HUES64 (cell line): ENCODE data around the gene SERPINE2.

Source experiments
- H3K27ac ChIP-seq: 2 replicates; pipeline ENCODE4 v1.7.0; 2013; ENCODE audit warnings: low read depth, low read length, inconsistent platforms
- H3K27me3 ChIP-seq: 2 replicates; pipeline ENCODE4 v1.6.1; 2013; ENCODE audit warnings: mild to moderate bottlenecking, low read length; ENCODE audit not compliant: insufficient read depth
- H3K36me3 ChIP-seq: 2 replicates; pipeline ENCODE4 v1.6.1; 2013; ENCODE audit warnings: mild to moderate bottlenecking, low read length; ENCODE audit not compliant: insufficient read depth
- H3K4me1 ChIP-seq: 2 replicates; pipeline ENCODE4 v1.6.1; 2013; ENCODE audit warnings: mild to moderate bottlenecking, low read length, moderate library complexity; ENCODE audit not compliant: insufficient read depth
- H3K4me3 ChIP-seq: 2 replicates; pipeline ENCODE4 v1.5.1; 2013; ENCODE audit warnings: mild to moderate bottlenecking, low read length, moderate library complexity
- H3K9ac ChIP-seq: 2 replicates; pipeline ENCODE4 v1.6.1; 2013; ENCODE audit warnings: mild to moderate bottlenecking, low read depth, low read length
- H3K9me3 ChIP-seq: 2 replicates; pipeline ENCODE4 v1.6.1; 2013; ENCODE audit warnings: low read depth, low read length; ENCODE audit not compliant: insufficient read depth
- WGBS: fragments of 150-250, 120-280 bp; methylation state at CpG from one replicate; pipeline ENCODE4 v1.1.7; 2013; ENCODE audit warnings: missing lambda C conversion rate; 5-methylcytosine and 5-hydroxymethylcytosine counted together

The SERPINE2 gene

GRCh38 chr2:224042191-224042696, 3.2 kb upstream of the SERPINE2 start:
- WGBS, result 96% methylated on average over 2 of the region's 6 CpGs
- no peak overlapping the region for H3K4me3 ChIP-seq
- H3K27ac ChIP-seq, result no peak overlapping the region
- H3K27me3 ChIP-seq, result peaks cover 38% of the 10 kb centered on the region
- H3K9ac ChIP-seq, result no peak overlapping the region
- peaks cover 8% of the 10 kb centered on the region for H3K4me1 ChIP-seq
- no peaks in the 10 kb centered on the region for H3K9me3 ChIP-seq
- no peaks in the 10 kb centered on the region for H3K36me3 ChIP-seq

DNA sequence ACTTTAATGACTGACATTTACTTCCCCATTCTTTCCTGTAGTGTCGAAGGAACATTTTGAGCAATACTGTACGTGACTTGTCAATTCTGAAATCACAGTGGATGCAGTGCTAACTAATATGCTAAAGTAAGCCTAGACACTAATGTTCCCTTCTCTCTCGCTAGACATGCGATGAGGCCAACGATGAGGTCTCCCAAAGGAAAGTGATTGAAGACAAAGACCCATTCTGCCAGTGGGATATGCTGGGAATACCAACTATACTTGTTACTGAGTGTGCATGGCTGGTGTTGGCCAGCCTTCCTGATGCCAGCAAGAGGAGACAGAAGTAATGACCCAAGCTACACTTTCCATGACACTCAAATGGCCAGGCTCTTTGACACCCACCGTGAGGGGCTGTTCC, 2.5 kb upstream of the SERPINE2 start:
- Histone ChIP-seq H3K36me3 (no peaks in the 10 kb centered on the region), H3K4me3 (no peak overlapping the region), H3K9me3 (no peaks in the 10 kb centered on the region), H3K9ac (no peak overlapping the region), H3K4me1 (peaks cover 12% of the 10 kb centered on the region), H3K27ac (no peak overlapping the region), H3K27me3 (peaks cover 44% of the 10 kb centered on the region)
- WGBS, result 96% methylated on average over 6 of the region's 6 CpGs

GRCh38 chr2:224040753-224041152, 1.7 kb upstream of the SERPINE2 start:
- WGBS, result 37% methylated on average over 3 of the region's 3 CpGs
- H3K4me1 ChIP-seq, result peaks cover 12% of the 10 kb centered on the region
- no peak overlapping the region for H3K27ac ChIP-seq
- peaks cover 44% of the 10 kb centered on the region for H3K27me3 ChIP-seq
- no peak overlapping the region for H3K4me3 ChIP-seq
- H3K9ac ChIP-seq, result no peak overlapping the region
- H3K9me3 ChIP-seq, result no peaks in the 10 kb centered on the region
- H3K36me3 ChIP-seq, result no peaks in the 10 kb centered on the region

DNA sequence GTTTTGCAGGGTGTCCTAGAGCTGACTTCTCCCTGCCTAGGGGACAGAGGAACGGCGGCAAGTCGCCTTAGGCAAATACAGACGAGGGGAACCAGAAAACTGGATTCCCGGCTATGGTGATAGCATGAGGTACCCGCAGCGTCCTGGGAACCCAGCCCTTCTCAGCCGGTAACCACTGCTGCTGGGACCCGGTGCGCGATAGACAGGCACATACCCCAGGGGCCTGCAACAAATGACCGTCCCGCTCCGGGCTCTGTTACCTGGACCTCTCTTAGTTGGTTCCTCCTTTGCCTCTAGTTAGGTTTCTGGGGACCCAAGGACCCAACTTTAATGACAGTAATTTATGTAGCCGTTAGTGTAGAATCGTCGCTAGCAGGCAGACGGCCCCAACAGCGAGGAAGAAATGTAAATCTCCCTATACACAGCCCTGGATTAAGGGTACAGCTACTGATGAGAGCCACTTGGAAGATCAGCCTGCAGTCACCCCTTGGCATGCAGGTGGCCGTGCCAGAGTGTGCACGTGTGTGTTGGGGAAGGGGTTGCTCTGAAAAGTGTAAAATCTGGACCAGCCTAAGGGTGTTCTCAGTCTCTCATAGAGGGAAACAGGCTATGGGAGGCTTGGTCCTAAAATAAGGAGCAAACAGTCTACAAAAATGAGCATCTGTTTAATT, 819 bp upstream of the SERPINE2 start:
- Histone ChIP-seq H3K9ac (peak overlapping the region; percentile 87), H3K9me3 (no peaks in the 10 kb centered on the region), H3K4me1 (peaks cover 12% of the 10 kb centered on the region), H3K27me3 (peaks cover 44% of the 10 kb centered on the region), H3K36me3 (no peaks in the 10 kb centered on the region), H3K27ac (no peak overlapping the region; the same call in 1 of the 2 replicates), H3K4me3 (peak overlapping the region; percentile 71)
- WGBS, result 5% methylated on average over 21 of the region's 21 CpGs

DNA sequence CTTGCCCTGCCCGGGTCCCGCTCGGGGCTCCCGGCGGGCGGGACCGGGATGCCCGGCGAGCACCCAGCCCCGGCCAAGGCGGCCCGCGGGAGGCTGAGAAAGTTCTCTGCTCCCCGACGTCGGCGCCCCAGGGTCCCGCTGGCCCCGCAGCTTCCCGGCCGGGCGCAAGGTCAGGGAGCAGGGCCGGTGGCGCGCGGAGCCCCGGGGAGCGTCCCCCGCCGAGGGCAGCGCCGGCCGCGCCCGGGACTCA, 331 bp downstream of the SERPINE2 start:
- WGBS, result 1% methylated on average over 35 of the region's 35 CpGs
- no peaks in the 10 kb centered on the region for H3K36me3 ChIP-seq
- peak overlapping the region; percentile 71 for H3K4me3 ChIP-seq
- H3K9ac ChIP-seq, result peak overlapping the region; percentile 77
- H3K27ac ChIP-seq, result peak overlapping the region; percentile 28; the same call in 1 of the 2 replicates
- peaks cover 44% of the 10 kb centered on the region for H3K27me3 ChIP-seq
- H3K9me3 ChIP-seq, result no peaks in the 10 kb centered on the region
- peaks cover 12% of the 10 kb centered on the region for H3K4me1 ChIP-seq

DNA sequence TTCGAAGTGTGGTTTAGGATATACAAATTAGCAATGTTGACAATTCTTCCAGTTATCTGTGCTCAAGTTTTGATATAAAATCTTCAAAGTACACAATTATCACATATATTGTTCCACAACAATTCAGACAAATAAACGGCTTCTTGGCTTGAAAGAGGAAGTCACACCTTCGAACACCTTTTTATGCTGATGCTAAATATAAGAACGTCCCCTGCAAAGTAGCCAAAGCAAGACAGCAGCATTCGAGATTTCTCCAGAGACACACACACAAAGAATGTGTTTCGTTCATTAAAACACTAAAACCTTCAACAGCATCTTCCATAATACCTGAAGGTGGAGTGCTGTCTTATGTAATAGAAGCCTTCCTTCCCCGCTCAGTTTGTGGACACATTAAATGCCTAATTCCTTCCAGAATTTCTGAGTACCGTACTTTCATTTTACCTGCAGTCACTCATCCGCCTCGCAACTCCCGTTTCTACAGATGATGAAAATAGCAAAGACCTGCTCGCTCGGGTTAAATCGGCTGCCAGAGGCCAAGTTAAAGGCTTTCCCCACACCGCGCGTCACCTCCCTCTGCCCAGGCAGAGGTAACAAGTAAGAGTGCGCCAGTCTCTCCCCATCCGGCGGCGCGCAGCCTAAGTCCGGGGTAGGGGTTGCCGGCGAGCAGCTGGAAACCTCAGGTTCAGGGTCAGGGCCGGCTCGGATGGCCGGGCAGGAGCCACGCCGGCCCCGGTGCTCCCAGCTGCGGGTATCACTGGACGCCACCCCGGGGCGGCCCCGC, 847 bp downstream of the SERPINE2 start:
- Histone ChIP-seq H3K9ac (peak overlapping the region; percentile 77), H3K36me3 (no peaks in the 10 kb centered on the region), H3K4me1 (peaks cover 12% of the 10 kb centered on the region), H3K27ac (no peak overlapping the region), H3K9me3 (no peaks in the 10 kb centered on the region), H3K4me3 (peak overlapping the region; percentile 71), H3K27me3 (peaks cover 42% of the 10 kb centered on the region)
- WGBS, result 2% methylated on average over 35 of the region's 36 CpGs

GRCh38 chr2:224036731-224037361, 2.2 kb downstream of the SERPINE2 start:
- H3K9ac ChIP-seq, result no peak overlapping the region
- no peaks in the 10 kb centered on the region for H3K36me3 ChIP-seq
- no peak overlapping the region for H3K27ac ChIP-seq
- H3K4me1 ChIP-seq, result peaks cover 24% of the 10 kb centered on the region
- no peaks in the 10 kb centered on the region for H3K9me3 ChIP-seq
- peak overlapping the region; percentile 71 for H3K4me3 ChIP-seq
- peaks cover 41% of the 10 kb centered on the region for H3K27me3 ChIP-seq
- 40% methylated on average over 5 of the region's 6 CpGs for WGBS

DNA sequence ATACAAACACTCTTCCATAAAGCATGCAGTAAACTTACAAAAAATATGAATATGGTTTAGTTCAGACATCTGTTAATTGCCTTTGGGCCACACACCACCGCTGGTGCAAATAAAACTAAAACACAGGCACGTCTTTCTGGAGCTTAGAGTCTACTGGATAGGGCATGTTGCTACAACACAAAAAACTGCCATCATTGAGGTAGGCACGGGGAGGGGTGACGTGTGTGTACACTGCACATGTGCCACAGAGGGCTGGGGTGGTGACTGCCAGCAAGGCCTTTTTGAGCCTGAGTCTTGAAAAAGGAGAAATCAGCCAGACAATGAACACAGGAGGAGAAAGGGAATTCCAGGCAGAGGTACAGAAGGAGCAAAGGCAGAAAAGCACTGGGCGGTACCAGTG, 5.1 kb downstream of the SERPINE2 start:
- 92% methylated on average over 5 of the region's 5 CpGs for WGBS

DNA sequence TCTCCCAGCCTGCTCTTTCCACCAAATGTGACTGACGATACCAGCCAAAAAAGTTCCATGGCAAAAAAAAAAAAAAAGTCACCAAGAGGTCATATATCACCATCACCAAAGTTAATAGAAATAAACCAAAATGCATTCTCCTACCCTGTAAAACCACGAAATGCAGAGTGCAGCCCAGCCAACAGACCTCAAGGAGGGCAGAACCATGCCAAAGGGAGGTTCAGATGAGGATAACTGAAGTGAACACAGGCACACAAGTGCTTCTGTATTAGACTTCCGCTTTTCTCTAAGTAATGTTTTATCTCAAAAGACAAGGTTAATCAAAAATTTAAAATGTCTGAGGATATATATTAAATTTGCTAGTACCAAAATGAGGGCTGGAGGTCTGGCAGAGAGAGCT, 5.5 kb downstream of the SERPINE2 start:
- H3K4me3 ChIP-seq, result no peak overlapping the region
- H3K36me3 ChIP-seq, result no peaks in the 10 kb centered on the region
- 93% methylated on average over 3 of the region's 3 CpGs for WGBS
- H3K27me3 ChIP-seq, result peaks cover 18% of the 10 kb centered on the region
- peaks cover 28% of the 10 kb centered on the region for H3K4me1 ChIP-seq
- no peak overlapping the region for H3K9ac ChIP-seq
- H3K9me3 ChIP-seq, result no peaks in the 10 kb centered on the region
- H3K27ac ChIP-seq, result no peak overlapping the region

More for the DNA sequence above, 5.1 kb downstream of the SERPINE2 start:
- H3K27ac ChIP-seq, result no peak overlapping the region
- peaks cover 26% of the 10 kb centered on the region for H3K4me1 ChIP-seq
- peaks cover 18% of the 10 kb centered on the region for H3K27me3 ChIP-seq
- H3K36me3 ChIP-seq, result no peaks in the 10 kb centered on the region
- H3K9ac ChIP-seq, result no peak overlapping the region
- H3K9me3 ChIP-seq, result no peaks in the 10 kb centered on the region
- H3K4me3 ChIP-seq, result no peak overlapping the region

DNA sequence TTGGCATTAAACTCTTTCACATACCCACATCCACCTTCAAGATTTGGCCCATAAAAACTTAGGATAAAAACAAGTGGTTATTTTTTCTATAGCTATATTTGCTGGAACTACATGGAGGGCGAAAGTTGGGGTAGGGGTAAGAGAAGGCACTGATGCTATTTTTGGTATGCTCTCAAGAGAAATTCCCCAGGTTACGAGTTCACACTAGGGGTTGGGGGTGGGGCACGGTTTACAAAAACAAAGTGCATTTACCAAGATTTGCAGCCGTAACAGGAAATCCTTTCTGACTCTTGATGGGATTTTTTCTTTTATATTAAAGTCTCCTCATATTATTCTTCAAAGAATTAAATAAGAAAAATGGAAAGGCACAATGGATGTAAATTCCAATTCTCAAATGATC, 6.8 kb downstream of the SERPINE2 start:
- Histone ChIP-seq H3K9ac (no peak overlapping the region), H3K27me3 (peaks cover 14% of the 10 kb centered on the region), H3K36me3 (no peaks in the 10 kb centered on the region), H3K4me1 (peaks cover 29% of the 10 kb centered on the region), H3K4me3 (no peak overlapping the region), H3K27ac (no peak overlapping the region), H3K9me3 (no peaks in the 10 kb centered on the region)
- WGBS, result 40% methylated on average over 4 of the region's 4 CpGs

DNA sequence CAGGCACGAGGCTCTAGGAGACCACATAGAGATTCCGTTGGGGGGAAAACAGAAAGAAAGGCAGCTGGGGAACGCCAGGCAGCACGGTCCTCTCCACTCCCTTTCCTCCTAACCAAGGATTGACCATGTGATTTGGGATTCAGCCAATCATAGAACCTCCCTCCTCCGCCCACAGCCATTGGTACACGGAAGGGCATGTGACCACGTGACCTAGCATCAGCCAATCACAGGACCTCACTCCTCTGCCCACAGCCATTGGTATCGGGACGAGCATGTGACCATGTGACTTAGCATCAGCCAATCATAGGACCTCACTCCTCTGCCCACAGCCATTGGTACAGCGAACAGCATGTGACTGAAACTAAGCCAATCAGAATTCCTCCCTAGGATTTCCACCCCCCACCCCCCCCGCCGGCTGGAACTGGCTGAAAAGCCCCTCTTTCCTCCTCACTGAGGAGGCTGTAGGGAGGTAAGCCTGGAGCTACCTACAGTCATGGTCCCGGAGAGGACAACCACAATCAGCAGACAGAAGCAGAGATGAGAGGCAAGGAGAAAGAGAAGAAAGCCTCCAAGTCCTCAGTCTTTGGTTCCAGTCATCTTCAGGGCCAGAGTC, 7.6 kb downstream of the SERPINE2 start:
- H3K27me3 ChIP-seq, result peaks cover 8% of the 10 kb centered on the region
- no peaks in the 10 kb centered on the region for H3K9me3 ChIP-seq
- whole genome bisulfite sequencing, result 79% methylated on average over 11 of the region's 13 CpGs
- no peak overlapping the region for H3K4me3 ChIP-seq
- H3K27ac ChIP-seq, result no peak overlapping the region
- no peak overlapping the region for H3K9ac ChIP-seq
- peaks cover 30% of the 10 kb centered on the region for H3K4me1 ChIP-seq
- no peaks in the 10 kb centered on the region for H3K36me3 ChIP-seq
